ENCODE measurements around the gene NDRG2.

NDRG2 gene

DNA sequence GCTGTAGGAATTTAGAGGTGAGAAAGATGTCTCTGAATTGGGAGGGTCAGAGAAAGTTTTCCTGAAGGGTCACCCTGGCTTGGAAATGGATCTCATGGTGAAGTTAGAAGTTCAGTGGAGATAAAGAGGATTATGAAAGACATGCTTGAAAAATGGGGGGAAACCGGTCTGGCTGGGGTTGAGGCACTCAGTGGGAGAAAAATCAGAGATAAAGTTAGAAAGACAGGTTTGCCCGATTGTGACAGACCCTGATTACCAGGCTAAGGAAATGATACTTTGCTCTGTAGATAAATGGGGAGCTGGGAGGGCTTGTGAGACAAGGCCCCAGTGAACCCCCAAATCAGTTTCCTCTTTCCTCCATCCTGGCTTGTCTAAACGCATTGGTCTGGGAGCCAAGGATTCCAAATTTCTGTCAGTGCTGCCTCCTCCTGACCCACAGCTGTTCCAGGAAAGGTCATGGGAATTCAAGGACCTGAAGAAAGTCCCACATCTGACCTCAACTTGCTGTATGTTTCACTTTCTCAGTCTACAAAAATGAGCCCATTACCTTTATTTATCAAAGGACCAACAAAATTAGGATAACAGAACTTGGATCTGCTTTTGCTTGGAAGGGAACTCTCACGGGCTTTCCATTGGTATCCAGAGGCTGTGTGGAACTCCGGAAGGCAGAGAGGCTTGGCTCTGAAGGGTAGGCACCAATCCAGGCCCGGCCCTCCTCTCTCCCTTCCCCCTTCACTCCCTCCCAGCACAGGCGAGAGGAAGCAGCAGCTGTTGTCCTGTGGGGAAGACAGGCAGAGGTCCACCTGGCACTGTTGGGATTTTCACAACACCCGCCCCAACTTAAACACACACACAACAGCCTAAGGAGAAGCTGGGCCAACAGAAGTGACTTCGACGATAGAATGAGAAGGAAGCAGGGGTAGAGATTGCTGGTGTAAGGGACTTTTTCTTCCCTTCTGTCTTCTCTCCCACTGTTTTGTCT is 13.9 kb upstream of the NDRG2 start:
- Histone ChIP-seq H3K9ac (no peak overlapping the region), H3K4me2 (no peak overlapping the region), H2AFZ (ENCODE audit: low read depth) (no peak overlapping the region)

DNA sequence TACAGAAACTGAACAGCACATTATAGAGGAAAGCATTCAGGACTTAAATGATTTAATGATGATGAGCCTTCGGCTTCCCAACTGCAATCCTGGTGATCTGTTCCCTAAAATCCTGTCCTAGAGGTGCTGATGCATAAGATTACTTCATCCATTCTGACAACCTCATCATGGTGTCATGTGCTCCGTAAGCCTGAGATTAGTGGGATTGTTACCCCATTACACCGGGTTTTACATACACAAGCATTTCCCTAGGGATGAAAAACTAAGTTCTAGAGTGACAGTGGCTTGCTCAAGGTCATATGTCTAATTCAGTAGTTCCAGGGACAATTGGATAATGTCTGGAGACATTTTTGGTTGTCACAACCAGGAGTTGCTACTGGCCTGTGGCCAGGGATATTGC is 12.3 kb upstream of the NDRG2 start:
- Histone ChIP-seq H3K36me3 (ENCODE audit: insufficient read depth) (no peaks in the 10 kb centered on the region), H3K27me3 (ENCODE audit: insufficient read depth, low read depth) (no peaks in the 10 kb centered on the region), H2AFZ (ENCODE audit: low read depth) (no peak overlapping the region), H3K4me1 (ENCODE audit: low read depth, poor library complexity, severe bottlenecking) (no peaks in the 10 kb centered on the region), H4K20me1 (ENCODE audit: insufficient read depth) (no peaks in the 10 kb centered on the region), H3K27ac (no peak overlapping the region), H3K4me3 (IDR thresholded peaks at IDR 0.05; ENCODE audit: insufficient read depth, low read depth, low read length) (no peak overlapping the region), H3K4me2 (no peak overlapping the region), H3K79me2 (ENCODE audit: insufficient read depth, low read depth) (no peaks in the 10 kb centered on the region), H3K9ac (no peak overlapping the region)
- TF ChIP-seq, protein P1, sequence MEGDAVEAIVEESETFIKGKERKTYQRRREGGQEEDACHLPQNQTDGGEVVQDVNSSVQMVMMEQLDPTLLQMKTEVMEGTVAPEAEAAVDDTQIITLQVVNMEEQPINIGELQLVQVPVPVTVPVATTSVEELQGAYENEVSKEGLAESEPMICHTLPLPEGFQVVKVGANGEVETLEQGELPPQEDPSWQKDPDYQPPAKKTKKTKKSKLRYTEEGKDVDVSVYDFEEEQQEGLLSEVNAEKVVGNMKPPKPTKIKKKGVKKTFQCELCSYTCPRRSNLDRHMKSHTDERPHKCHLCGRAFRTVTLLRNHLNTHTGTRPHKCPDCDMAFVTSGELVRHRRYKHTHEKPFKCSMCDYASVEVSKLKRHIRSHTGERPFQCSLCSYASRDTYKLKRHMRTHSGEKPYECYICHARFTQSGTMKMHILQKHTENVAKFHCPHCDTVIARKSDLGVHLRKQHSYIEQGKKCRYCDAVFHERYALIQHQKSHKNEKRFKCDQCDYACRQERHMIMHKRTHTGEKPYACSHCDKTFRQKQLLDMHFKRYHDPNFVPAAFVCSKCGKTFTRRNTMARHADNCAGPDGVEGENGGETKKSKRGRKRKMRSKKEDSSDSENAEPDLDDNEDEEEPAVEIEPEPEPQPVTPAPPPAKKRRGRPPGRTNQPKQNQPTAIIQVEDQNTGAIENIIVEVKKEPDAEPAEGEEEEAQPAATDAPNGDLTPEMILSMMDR (conservative IDR thresholded peaks at IDR 0.05; ENCODE audit: low read depth, low read length), result no peak

More for the DNA sequence above, 13.9 kb upstream of the NDRG2 start:
- no peaks in the 10 kb centered on the region for H4K20me1 ChIP-seq (ENCODE audit: insufficient read depth)
- H3K36me3 ChIP-seq (ENCODE audit: insufficient read depth), result no peaks in the 10 kb centered on the region
- H3K4me3 ChIP-seq (IDR thresholded peaks at IDR 0.05; ENCODE audit: insufficient read depth, low read depth, low read length), result no peak overlapping the region
- H3K27me3 ChIP-seq (ENCODE audit: insufficient read depth, low read depth), result no peaks in the 10 kb centered on the region
- no peak overlapping the region for H3K27ac ChIP-seq
- no peaks in the 10 kb centered on the region for H3K4me1 ChIP-seq (ENCODE audit: low read depth, poor library complexity, severe bottlenecking)
- TF ChIP-seq, protein P1 (conservative IDR thresholded peaks at IDR 0.05; ENCODE audit: low read depth, low read length), result no peak
- H3K79me2 ChIP-seq (ENCODE audit: insufficient read depth, low read depth), result no peaks in the 10 kb centered on the region

DNA sequence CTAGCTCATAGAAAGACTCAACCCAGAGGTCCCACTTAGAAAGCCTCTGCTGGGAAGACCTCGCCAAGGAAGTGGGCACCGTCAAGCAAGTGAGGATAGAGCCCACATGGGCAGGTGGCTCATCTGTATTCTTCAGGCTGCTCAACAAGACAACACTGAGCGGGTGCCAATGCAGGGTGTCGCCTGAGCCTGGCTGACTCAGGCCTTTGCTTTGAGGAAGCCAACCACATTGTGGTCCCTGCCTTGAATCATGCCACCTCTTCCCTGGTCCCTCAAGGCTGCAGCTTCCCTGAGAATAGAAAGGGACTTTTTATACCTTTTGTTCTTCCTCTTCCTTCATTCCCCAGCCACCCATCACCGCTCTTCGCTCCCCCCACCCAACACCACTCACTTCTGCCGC is 11.9 kb upstream of the NDRG2 start:
- no peak overlapping the region for H2AFZ ChIP-seq (ENCODE audit: low read depth)
- H3K79me2 ChIP-seq (ENCODE audit: insufficient read depth, low read depth), result no peaks in the 10 kb centered on the region
- H3K4me2 ChIP-seq, result no peak overlapping the region
- no peaks in the 10 kb centered on the region for H4K20me1 ChIP-seq (ENCODE audit: insufficient read depth)
- H3K27me3 ChIP-seq (ENCODE audit: insufficient read depth, low read depth), result no peaks in the 10 kb centered on the region
- no peak overlapping the region for H3K4me3 ChIP-seq (IDR thresholded peaks at IDR 0.05; ENCODE audit: insufficient read depth, low read depth, low read length)
- no peaks in the 10 kb centered on the region for H3K36me3 ChIP-seq (ENCODE audit: insufficient read depth)
- no peaks in the 10 kb centered on the region for H3K4me1 ChIP-seq (ENCODE audit: low read depth, poor library complexity, severe bottlenecking)
- no peak overlapping the region for H3K9ac ChIP-seq
- TF ChIP-seq, protein P1 (conservative IDR thresholded peaks at IDR 0.05; ENCODE audit: low read depth, low read length), result no peak
- H3K27ac ChIP-seq, result no peak overlapping the region

DNA sequence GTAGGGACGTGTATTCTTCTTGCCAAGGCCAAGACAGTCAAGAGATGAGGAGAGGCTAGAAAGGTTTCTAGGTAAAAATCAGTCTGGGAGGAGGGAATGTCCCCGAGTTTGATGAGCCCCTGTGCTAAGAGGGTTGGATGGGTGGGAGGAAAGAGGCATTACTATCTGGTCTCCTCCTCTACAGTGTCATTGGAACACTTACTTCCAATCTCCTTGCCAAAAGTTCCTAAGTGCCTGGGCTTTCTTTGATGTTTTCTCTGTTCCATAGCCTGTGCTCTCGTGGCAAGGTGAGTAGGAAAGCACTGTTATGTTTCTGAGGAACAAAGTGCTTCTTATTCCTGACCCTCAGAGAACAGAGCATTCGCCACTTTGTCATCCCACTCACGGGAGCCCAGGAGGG is 9.8 kb upstream of the NDRG2 start, which contains the start of gene RNASE13:
Gene RNASE13, minus strand, starts transcription at position 101 of the 400 bp plus-strand sequence. CDS start 519 bp downstream, outside the sequence.
- TF ChIP-seq, protein P1 (conservative IDR thresholded peaks at IDR 0.05; ENCODE audit: low read depth, low read length), result no peak
- no peaks in the 10 kb centered on the region for H3K36me3 ChIP-seq (ENCODE audit: insufficient read depth)
- no peak within 1 kb of the TSS for H3K4me3 ChIP-seq (IDR thresholded peaks at IDR 0.05; ENCODE audit: insufficient read depth, low read depth, low read length)
- no peaks in the 10 kb centered on the region for H4K20me1 ChIP-seq (ENCODE audit: insufficient read depth)
- H3K79me2 ChIP-seq (ENCODE audit: insufficient read depth, low read depth), result no peaks in the 10 kb centered on the region
- H3K9ac ChIP-seq, result no peak within 1 kb of the TSS
- H3K4me2 ChIP-seq, result no peak within 1 kb of the TSS
- no peaks in the 10 kb centered on the region for H3K4me1 ChIP-seq (ENCODE audit: low read depth, poor library complexity, severe bottlenecking)
- H3K27me3 ChIP-seq (ENCODE audit: insufficient read depth, low read depth), result no peaks in the 10 kb centered on the region
- H2AFZ ChIP-seq (ENCODE audit: low read depth), result no peak within 1 kb of the TSS
- H3K27ac ChIP-seq, result no peak within 1 kb of the TSS

Measured in KMS-11 (cell line).